ENCODE measurements around the gene COPRS.

GRCh38 chr17:31859487-31860008 lies 504 bp upstream of the COPRS start:
- no peak for TF ChIP-seq CTCF (IDR thresholded peaks at IDR 0.05; ENCODE audit: low read depth, low read length)
- no peak for TF ChIP-seq POLR2A (IDR thresholded peaks at IDR 0.05; ENCODE audit: extremely low read depth, insufficient read length)
- no peak for TF ChIP-seq MAX (IDR thresholded peaks at IDR 0.05; ENCODE audit: low read depth, low read length)

All from NB4 (cell line).